K562 (cell line): ENCODE results near the gene DDX46. TPM values are rescaled to one million over a fixed set of nuclear protein-coding genes. Genes with fewer than 3 reads are reported as not detected.

Experiments used
- ATF1 ChIP-seq, 2 experiments: fragments of 450-650 bp in 1 of 2; IDR thresholded peaks; 2 replicates each; pipeline ENCODE4 v1.6.1; 2016; ENCODE audit warnings: missing compliant biosample characterization in 1 of 2, missing genetic modification characterization in 1 of 2
- CHCHD3 ChIP-seq: fragments of 250-450 bp; sonication (Bioruptor Pico); IDR thresholded peaks from 2 replicates; pipeline ENCODE4 v2.1.2; 2022; ENCODE audit warnings: mild to moderate bottlenecking
- ETV1 ChIP-seq: fragments of 450-650 bp; conservative IDR thresholded peaks from 2 replicates; pipeline ENCODE4 v1.6.1; 2016; ENCODE audit warnings: missing genetic modification characterization, control low read depth, low read depth, missing compliant biosample characterization
- GATA2 ChIP-seq: sonication (generic); formaldehyde crosslinking; IDR thresholded peaks from 2 replicates; pipeline ENCODE4 v1.4.0; 2020; ENCODE audit warnings: mild to moderate bottlenecking, missing genetic modification reagents
- HDAC6 ChIP-seq: IDR thresholded peaks from 2 replicates; pipeline ENCODE4 v1.6.1; 2012; ENCODE audit warnings: low read depth, mild to moderate bottlenecking, control low read depth, inconsistent platforms, low read length, moderate library complexity
- HSF4 ChIP-seq: fragments of 250-450 bp; sonication (Bioruptor Pico); IDR thresholded peaks from 2 replicates; pipeline ENCODE4 v2.1.2; 2022; ENCODE audit warnings: mild to moderate bottlenecking, moderate library complexity, borderline replicate concordance
- ID3 ChIP-seq, 2 experiments: fragments of 250-450 bp in 1 of 2; fragments of 450-650 bp in 1 of 2; sonication (Bioruptor Pico) in 1 of 2; IDR thresholded peaks; 2 replicates each; pipeline versions ENCODE4 v1.6.1 to v1.8.0; 2016 to 2021; ENCODE audit warnings: mild to moderate bottlenecking in 2 of 2, moderate library complexity in 2 of 2, missing compliant biosample characterization in 1 of 2, missing genetic modification characterization in 1 of 2
- MGA ChIP-seq: fragments of 450-650 bp; IDR thresholded peaks from 2 replicates; pipeline ENCODE4 v1.6.1; 2016; ENCODE audit warnings: mild to moderate bottlenecking, moderate library complexity
- NCOR1 ChIP-seq: fragments of 450-650 bp; IDR thresholded peaks from 2 replicates; pipeline ENCODE4 v1.6.1; 2016; ENCODE audit warnings: mild to moderate bottlenecking, moderate library complexity
- POLR2A ChIP-seq: fragments of 450-650 bp; conservative IDR thresholded peaks from 2 replicates; pipeline ENCODE4 v1.6.1; 2016
- POLR2G ChIP-seq: fragments of 200-400 bp; formaldehyde crosslinking; IDR thresholded peaks from 2 replicates; pipeline ENCODE4 v1.6.1; 2017; ENCODE audit warnings: low read depth, mild to moderate bottlenecking, antibody characterized with exemption, low read length, moderate library complexity
- PYGO2 ChIP-seq: fragments of 450-650 bp; IDR thresholded peaks from 2 replicates; pipeline ENCODE4 v1.6.1; 2016; ENCODE audit warnings: mild to moderate bottlenecking, missing genetic modification characterization, moderate library complexity, missing compliant biosample characterization
- TAF9B ChIP-seq: fragments of 450-650 bp; IDR thresholded peaks from 2 replicates; pipeline ENCODE4 v1.6.1; 2018; ENCODE audit warnings: mild to moderate bottlenecking; ENCODE audit not compliant: partially characterized antibody
- ZNF79 ChIP-seq: fragments of 250-450 bp; sonication (Bioruptor Pico); IDR thresholded peaks from 2 replicates; pipeline ENCODE4 v1.4.0; 2020; ENCODE audit warnings: low read depth, mild to moderate bottlenecking, moderate library complexity
- polyA plus RNA-seq, 8 experiments: library from polyadenylated mRNA; depleted of rRNA in 4 of 8; stranded (reverse) in 5 of 8; unstranded in 3 of 8; fragments of >200 nt; fragmentation: Nextera tagmentation in 2 of 8; fragmentation: Illumina TruSeq in 1 of 8; extraction: Ambion mirVana in 2 of 8; extraction: Trizol in 1 of 8; gene quantifications; 2 replicates each; pipeline versions ENCODE4 v1.2.1 to v1.2.3, GENCODE V29; 2011 to 2014; ENCODE audit warnings: inconsistent platforms in 1 of 8, missing spikeins in 1 of 8
- total RNA-seq, 7 experiments: library from RNA; depleted of rRNA in 6 of 7; stranded (reverse); fragments of >200 nt in 6 of 7; fragmentation: Illumina TruSeq in 2 of 7; extraction: Trizol in 2 of 7; gene quantifications; 2 replicates each; pipeline versions ENCODE4 v1.2.1 to v1.2.3, GENCODE V29; 2011 to 2021; ENCODE audit warnings: low replicate concordance in 1 of 7

DDX46 gene
- total and polyA plus RNA-seq, 9 of the 15 experiments (the other 6 are each of a cell fraction or from before 2014, with no cell fraction given): 26.2 to 99.0 (median 76.4) TPM

GRCh38 chr5:134873987-134874830, 115.6 kb downstream of the DDX46 start, which contains the start of gene TXNDC15 (continued):
- TF ChIP-seq MGA (peak; percentile 49), ID3 (CRISPR knock-in tag; IDR thresholded peaks at IDR 0.05) (no peak), ID3 (tag; IDR thresholded peaks at IDR 0.05) (peak; percentile 83), TAF9B (peak; percentile 94), HSF4 (CRISPR knock-in tag) (no peak), POLR2G (peak; percentile 98), ATF1 (CRISPR knock-in tag; IDR thresholded peaks at IDR 0.05) (no peak), ATF1 (tag; IDR thresholded peaks at IDR 0.05) (peak; percentile 56; the same call in 1 of the 2 replicates), PYGO2 (tag) (no peak), CHCHD3 (CRISPR knock-in tag) (no peak; the same call in 1 of the 2 replicates), GATA2 (CRISPR knock-in tag) (no peak), NCOR1 (peak; percentile 31), HDAC6 (no peak), POLR2A (peak; percentile 88), ETV1 (peak; percentile 57), ZNF79 (CRISPR knock-in tag) (0 out of 2 replicates have a peak, but pooled peaks have one; percentile 10)
